NCI-H226 (cell line): ENCODE data around the gene RPL13.

Experiments used
- DNase-seq: peaks from one replicate; pipeline ENCODE4 v3.0.0-alpha.2; 2015

Gene RPL13

GRCh38 chr16:89600427-89600826 lies 39.9 kb downstream of the RPL13 start:
- DNase-seq = no peak

GRCh38 chr16:89600956-89601355 lies 40.5 kb downstream of the RPL13 start:
- no peak for DNase-seq

- DNase-seq = peak; percentile 69
Measured at GRCh38 chr16:89601906-89602272, 41.4 kb downstream of the RPL13 start.

DNA sequence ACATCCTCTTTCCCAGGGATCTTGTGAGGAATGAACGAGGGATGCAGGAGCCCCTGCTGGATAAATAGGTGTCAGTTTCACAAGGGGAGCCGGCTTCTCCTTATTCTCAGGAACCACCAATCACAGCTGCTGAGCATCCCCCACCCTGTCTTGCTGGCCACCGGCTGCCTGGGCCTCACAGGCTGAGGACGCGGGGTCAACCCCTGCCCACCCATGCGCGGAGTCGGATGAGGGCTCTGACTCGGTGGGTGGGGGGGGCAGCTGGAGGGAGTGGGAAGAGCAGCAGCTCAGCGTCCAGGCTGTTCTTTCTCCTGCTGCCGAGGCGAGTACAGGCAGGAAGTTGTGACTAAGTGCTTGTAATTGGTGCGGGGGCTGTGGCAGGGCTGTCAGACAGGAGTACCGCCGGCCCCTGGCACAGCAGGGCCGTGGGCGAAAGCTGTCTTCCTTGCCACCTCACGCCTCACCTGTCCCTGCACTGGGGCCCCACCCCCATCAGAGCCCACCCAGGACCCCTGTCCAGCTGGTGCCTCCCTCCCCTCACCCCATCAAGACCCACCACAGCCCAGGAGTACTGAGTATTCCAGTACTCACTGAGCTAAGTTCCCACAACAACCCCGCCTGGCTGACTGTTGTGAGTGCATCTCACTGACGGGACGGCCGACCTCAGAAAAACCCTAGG lies 41.9 kb downstream of the RPL13 start:
- peak; percentile 96 for DNase-seq

GRCh38 chr16:89602952-89603590 lies 42.6 kb downstream of the RPL13 start:
- no peak for DNase-seq

- DNase-seq = no peak
Measured at GRCh38 chr16:89604764-89605163, 44.3 kb downstream of the RPL13 start.

- DNase-seq = no peak
Measured at GRCh38 chr16:89605186-89605970, 44.9 kb downstream of the RPL13 start.

GRCh38 chr16:89606006-89606405 lies 45.5 kb downstream of the RPL13 start:
- no peak for DNase-seq

DNA sequence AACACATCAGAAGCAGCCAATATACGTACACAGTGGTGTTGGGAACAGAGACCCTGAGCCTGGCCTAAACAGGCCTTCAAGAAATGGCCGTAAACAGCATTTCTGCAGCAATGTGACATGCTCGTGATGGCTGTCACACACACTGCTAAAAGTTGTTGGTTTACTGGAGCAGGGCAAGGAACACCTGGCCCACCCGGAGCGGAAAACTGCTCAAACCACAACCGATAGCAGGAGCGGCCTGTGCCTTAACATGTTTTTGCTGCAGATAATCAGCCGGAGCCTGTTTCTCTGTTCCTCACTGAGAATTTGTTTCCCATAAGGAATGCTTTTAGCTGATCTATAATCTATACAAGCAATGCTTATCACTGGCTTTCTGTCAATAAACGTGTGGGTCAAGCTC lies 47.0 kb downstream of the RPL13 start:
- no peak for DNase-seq

DNA sequence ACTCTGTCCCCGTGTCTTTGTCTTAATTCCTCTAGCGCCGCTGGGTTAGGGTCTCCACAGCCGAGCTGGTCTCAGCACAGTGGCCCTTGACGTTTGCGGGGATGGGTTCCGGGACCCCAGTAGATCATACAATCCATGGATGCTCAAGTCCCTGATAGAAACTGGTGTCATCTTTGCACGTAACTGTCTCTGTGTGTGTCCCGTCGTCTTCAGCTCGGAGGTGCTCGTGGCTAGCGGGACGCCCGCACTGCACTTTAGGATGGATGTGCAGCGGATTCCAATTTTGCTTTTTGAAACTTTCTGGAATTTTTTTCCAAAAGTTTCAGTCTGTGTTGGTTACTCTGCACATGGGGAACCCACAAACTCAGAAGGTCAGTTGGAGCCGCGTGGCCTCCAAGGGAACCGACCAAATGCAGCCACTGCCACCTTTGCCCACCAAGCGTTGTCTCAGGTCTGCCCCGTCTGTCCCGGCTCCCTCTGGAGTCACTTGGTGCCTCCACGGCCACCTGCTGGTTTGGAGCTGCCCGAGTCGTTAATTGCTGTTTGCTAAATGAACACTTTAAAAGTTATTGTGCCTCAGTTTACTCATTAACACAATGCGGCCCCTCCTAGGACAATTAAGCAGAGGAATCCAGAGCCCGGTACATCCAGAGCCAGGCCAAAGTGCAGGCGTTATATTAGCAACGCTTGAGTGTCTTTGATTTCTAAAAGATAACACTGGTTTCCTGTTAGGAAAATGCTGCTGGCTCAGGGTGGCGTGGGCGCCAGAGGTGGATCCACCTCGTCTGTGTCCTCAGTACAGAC lies 47.7 kb downstream of the RPL13 start:
- no peak for DNase-seq

DNA sequence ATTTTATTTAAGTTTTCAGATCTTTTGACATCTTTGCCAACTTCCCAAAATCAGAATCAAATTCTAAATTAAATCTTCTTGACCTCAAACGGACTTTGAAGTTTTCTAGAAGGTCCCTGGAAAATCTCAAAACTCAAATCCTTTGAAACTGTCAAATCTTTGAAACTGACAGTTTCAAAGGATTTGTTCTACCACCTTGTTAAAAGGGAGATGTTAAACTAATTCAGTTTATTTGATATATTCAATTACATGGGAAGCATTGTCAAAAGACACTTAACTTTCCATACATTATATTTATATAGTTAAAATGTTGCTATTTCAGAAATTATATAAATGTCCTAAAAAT lies 49.6 kb downstream of the RPL13 start:
- no peak for DNase-seq

DNA sequence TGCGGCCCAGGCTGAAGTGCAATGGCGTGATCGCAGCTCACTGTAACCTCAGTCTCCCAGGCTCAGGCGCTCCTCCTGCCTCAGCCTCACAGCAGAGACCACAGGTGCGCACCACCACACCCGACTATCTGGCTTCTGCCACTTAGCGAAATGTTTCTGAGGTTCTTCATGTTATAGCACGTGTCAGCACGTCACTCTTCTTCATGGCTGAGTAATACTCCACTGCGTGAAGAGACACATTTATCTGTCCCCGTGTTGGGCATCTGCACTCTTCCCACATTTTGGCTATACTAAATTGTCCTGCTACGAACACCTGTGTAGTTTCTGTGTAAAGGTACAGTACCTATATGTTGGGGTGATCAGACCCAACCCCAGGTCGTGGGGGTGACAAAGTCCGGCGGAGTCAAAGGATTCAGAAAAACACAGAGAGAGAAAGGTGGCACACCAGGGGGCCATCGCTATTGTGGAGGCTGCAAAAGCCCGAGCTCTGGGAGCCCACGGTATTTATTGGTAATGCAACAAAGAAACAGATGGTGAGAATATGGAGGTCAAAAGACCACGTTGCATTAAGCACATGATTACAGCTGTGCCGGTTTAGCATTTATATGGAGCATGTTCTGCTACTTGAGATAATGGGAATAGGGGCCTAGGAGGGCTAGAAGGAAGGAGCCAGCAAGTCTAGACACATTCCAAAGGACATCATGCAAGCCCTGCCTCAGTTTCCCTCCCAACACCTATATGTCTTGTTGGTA lies 52.1 kb downstream of the RPL13 start:
- no peak for DNase-seq

GRCh38 chr16:89613231-89613953 lies 52.9 kb downstream of the RPL13 start, which contains the start of gene DPEP1:
DPEP1 (plus strand) TSS chr16:89613642; CDS start chr16:89630411, 16,769 bp downstream.
- DNase-seq = peak; percentile 9

- DNase-seq = no peak
Measured at GRCh38 chr16:89613954-89614459, 53.5 kb downstream of the RPL13 start.
